HEK293 (cell line): ENCODE results near the gene RSBN1L.
A peak's percentile ranks its signal among the peaks of the same experiment; 100 is the strongest.

ENCODE experiments used
- CTCF ChIA-PET: fragments of 350-600 bp; formaldehyde crosslinking; extraction: SDS; loops from one replicate; lab custom pipeline; 2021; ENCODE audit warnings: antibody characterized with exemption; lab: Yijun Ruan, JAX
- POLR2A ChIA-PET: fragments of 300-600 bp; formaldehyde crosslinking; extraction: SDS; loops from one replicate; lab custom pipeline; 2020; ENCODE audit warnings: antibody characterized with exemption, inconsistent platforms; lab: Yijun Ruan, JAX
- H3K27ac ChIP-seq: fragments of 200-500 bp; sonication (Bioruptor generic); 2 replicates; pipeline ENCODE4 v1.5.1; 2014; ENCODE audit warnings: low read depth, low read length, control low read depth, inconsistent platforms; ENCODE audit errors: extremely low read depth
- H3K36me3 ChIP-seq, 2 experiments: fragments of 200-500 bp in 1 of 2; sonication (Bioruptor generic) in 1 of 2; 1 replicate in 1 of 2; 2 replicates in 1 of 2; pipeline ENCODE4 v1.5.1; 2014 to 2017; ENCODE audit warnings: inconsistent platforms in 2 of 2, low read length in 2 of 2; ENCODE audit not compliant: control insufficient read depth in 2 of 2, insufficient read depth in 1 of 2
- H3K4me1 ChIP-seq: fragments of 200-500 bp; sonication (Bioruptor generic); 2 replicates; pipeline ENCODE4 v1.5.1; 2014; ENCODE audit warnings: mild to moderate bottlenecking, low read length, inconsistent platforms; ENCODE audit not compliant: control insufficient read depth, insufficient read depth
- H3K4me3 ChIP-seq: 2 replicates; pipeline ENCODE4 v1.5.1; 2011; ENCODE audit warnings: low read depth, mild to moderate bottlenecking, control low read depth, low read length, moderate library complexity
- H3K9me3 ChIP-seq: fragments of 200-500 bp; sonication (Bioruptor generic); 2 replicates; pipeline ENCODE4 v1.5.1; 2014; ENCODE audit warnings: low read depth, low read length, inconsistent platforms; ENCODE audit not compliant: control insufficient read depth, insufficient read depth
- FEZF1 ChIP-seq: fragments of 450-650 bp; formaldehyde crosslinking; IDR thresholded peaks from 2 replicates; pipeline ENCODE4 v1.5.1; 2016; ENCODE audit warnings: missing biosample characterization, missing genetic modification characterization
- KLF1 ChIP-seq: fragments of 450-650 bp; formaldehyde crosslinking; IDR thresholded peaks from 2 replicates; pipeline ENCODE4 v1.5.1; 2016; ENCODE audit warnings: missing biosample characterization, missing genetic modification characterization
- SCRT1 ChIP-seq: fragments of 450-650 bp; formaldehyde crosslinking; IDR thresholded peaks from 2 replicates; pipeline ENCODE4 v1.5.1; 2016; ENCODE audit warnings: missing biosample characterization, missing genetic modification characterization, borderline replicate concordance
- SCRT2 ChIP-seq: fragments of 450-650 bp; formaldehyde crosslinking; IDR thresholded peaks from 2 replicates; pipeline ENCODE4 v1.5.1; 2016; ENCODE audit warnings: missing biosample characterization, missing genetic modification characterization
- WT1 ChIP-seq: fragments of 450-650 bp; formaldehyde crosslinking; IDR thresholded peaks from 2 replicates; pipeline ENCODE4 v1.5.1; 2016; ENCODE audit warnings: missing biosample characterization, missing genetic modification characterization
- ZBTB26 ChIP-seq: fragments of 450-650 bp; formaldehyde crosslinking; optimal IDR thresholded peaks from 2 replicates; pipeline ENCODE3; 2016; ENCODE audit warnings: missing biosample characterization, mild to moderate bottlenecking, missing genetic modification characterization
- ZBTB7A ChIP-seq: fragments of 450-650 bp; formaldehyde crosslinking; IDR thresholded peaks from 2 replicates; pipeline ENCODE4 v1.5.1; 2016; ENCODE audit warnings: low read depth, missing biosample characterization, missing genetic modification characterization
- ZNF24 ChIP-seq: fragments of 450-650 bp; formaldehyde crosslinking; IDR thresholded peaks from 2 replicates; pipeline ENCODE4 v1.5.1; 2016; ENCODE audit warnings: missing biosample characterization, missing genetic modification characterization
- ZNF416 ChIP-seq: fragments of 450-650 bp; formaldehyde crosslinking; IDR thresholded peaks from 2 replicates; pipeline ENCODE4 v1.5.1; 2016; ENCODE audit warnings: missing biosample characterization, missing genetic modification characterization
- ZNF426 ChIP-seq: fragments of 450-650 bp; formaldehyde crosslinking; IDR thresholded peaks from 2 replicates; pipeline ENCODE4 v1.5.1; 2017; ENCODE audit warnings: missing biosample characterization, missing genetic modification characterization, mild to moderate bottlenecking, inconsistent platforms, moderate library complexity
- ZNF623 ChIP-seq: fragments of 450-650 bp; formaldehyde crosslinking; IDR thresholded peaks from 2 replicates; pipeline ENCODE4 v1.5.1; 2016; ENCODE audit warnings: missing biosample characterization, missing genetic modification characterization
- ZNF654 ChIP-seq: fragments of 450-650 bp; formaldehyde crosslinking; IDR thresholded peaks from 2 replicates; pipeline ENCODE4 v1.5.1; 2016; ENCODE audit warnings: low read depth, missing biosample characterization, missing genetic modification characterization
- ZNF707 ChIP-seq: fragments of 450-650 bp; formaldehyde crosslinking; IDR thresholded peaks from 2 replicates; pipeline ENCODE4 v1.5.1; 2016; ENCODE audit warnings: missing biosample characterization, missing genetic modification characterization
- TF ChIP-seq, protein P1 (sequence below): fragments of 450-650 bp; formaldehyde crosslinking; IDR thresholded peaks from 2 replicates; pipeline ENCODE4 v1.5.1; 2016; ENCODE audit warnings: missing biosample characterization, missing genetic modification characterization

Gene RSBN1L

GRCh38 chr7:77685233-77685632, 11.0 kb upstream of the RSBN1L start:
- H3K4me3 ChIP-seq = no peak overlapping the region
- ChIA-PET CTCF (interaction anchor here (1.0 kb wide), 1 partner anchor 11 kb away, joined by 5 read pairs; the partner anchor contains the start of gene RSBN1L), POLR2A (no interaction called here)
- peaks cover 20% of the 10 kb centered on the region for H3K4me1 ChIP-seq
- TF ChIP-seq ZNF24 (tag by site-specific recombination) (no peak), FEZF1 (tag by site-specific recombination) (0 out of 2 replicates have a peak, but pooled peaks have one; percentile 15)
- no peaks in the 10 kb centered on the region for H3K9me3 ChIP-seq
- H3K36me3 ChIP-seq = peaks cover 8 to 18% of the 10 kb centered on the region in 2 experiments; a peak in 2 of 3 replicates
- H3K27ac ChIP-seq = no peak overlapping the region

- CTCF ChIA-PET = interaction anchor here (0.5 to 1.8 kb wide), 2 partner anchors 9 to 315 kb away, joined by 4 to 6 read pairs; partner anchors contain the start of gene RSBN1L
- POLR2A ChIA-PET = interaction anchor here (0.8 kb wide), 1 partner anchor 9 kb away, joined by 3 read pairs; the partner anchor contains the start of gene RSBN1L
- no peak overlapping the region for H3K4me3 ChIP-seq
- TF ChIP-seq ZNF707 = no peak
- TF ChIP-seq ZNF426 = no peak
- no peak for TF ChIP-seq ZBTB7A (tag by site-specific recombination)
- no peak overlapping the region for H3K27ac ChIP-seq
- H3K36me3 ChIP-seq = peaks cover 8 to 12% of the 10 kb centered on the region in 2 experiments; a peak in 2 of 3 replicates
- H3K9me3 ChIP-seq = no peaks in the 10 kb centered on the region
- H3K4me1 ChIP-seq = peaks cover 20% of the 10 kb centered on the region
These were observed 9.0 kb upstream of the RSBN1L start for GRCh38 chr7:77687100-77687746.

- ChIA-PET CTCF (interaction anchor here (0.5 to 1.8 kb wide), 3 partner anchors 8 to 314 kb away, joined by 4 to 6 read pairs (median 4); partner anchors contain the start of gene RSBN1L), POLR2A (interaction anchor here (0.8 kb wide), 1 partner anchor 8 kb away, joined by 3 read pairs; the partner anchor contains the start of gene RSBN1L)
- Histone ChIP-seq H3K9me3 (no peaks in the 10 kb centered on the region), H3K4me1 (peaks cover 20% of the 10 kb centered on the region), H3K4me3 (no peak overlapping the region), H3K27ac (no peak overlapping the region), H3K36me3 (peaks cover 8% of the 10 kb centered on the region in 2 experiments; a peak in 2 of 3 replicates)
- TF ChIP-seq ZNF623 (tag by site-specific recombination) (no peak), FEZF1 (tag by site-specific recombination) (peak; percentile 80)
These were observed 8.5 kb upstream of the RSBN1L start for GRCh38 chr7:77687747-77688144.

DNA sequence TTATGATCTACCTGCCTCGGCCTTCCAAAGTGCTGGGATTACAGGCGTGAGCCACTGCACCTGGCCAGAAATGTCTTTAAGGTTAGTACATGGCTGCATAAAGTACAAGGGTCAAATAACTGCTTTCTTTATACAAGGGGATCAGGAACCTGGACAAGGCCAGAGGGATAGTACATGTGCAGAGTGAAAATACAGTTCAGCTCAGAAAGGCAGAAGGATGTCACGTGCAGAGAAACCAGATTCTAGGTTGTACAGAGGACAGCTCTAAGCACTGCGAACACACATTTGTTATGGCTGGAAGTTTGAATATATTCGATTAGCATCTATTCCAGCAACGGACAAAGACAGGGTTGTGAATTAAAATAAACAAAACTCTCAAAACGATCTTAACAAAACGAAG, 6.0 kb upstream of the RSBN1L start:
- Histone ChIP-seq H3K9me3 (no peaks in the 10 kb centered on the region), H3K36me3 (no peaks in the 10 kb centered on the region; a peak in 1 of 3 replicates), H3K4me1 (peaks cover 15% of the 10 kb centered on the region), H3K4me3 (no peak overlapping the region), H3K27ac (0 out of 2 replicates have a peak overlapping the region, but pooled peaks have one; percentile 28)
- ChIA-PET CTCF (no interaction called here), POLR2A (interaction anchor here (0.6 kb wide), 1 partner anchor 288 kb away, joined by 3 read pairs; no protein-coding TSS in a partner anchor)
- no peak for TF ChIP-seq ZBTB26 (tag by site-specific recombination)
- no peak for TF ChIP-seq KLF1 (tag by site-specific recombination)
- TF ChIP-seq WT1 (tag by site-specific recombination) = no peak
- no peak for TF ChIP-seq ZNF654 (tag by site-specific recombination)
- TF ChIP-seq ZNF416 (tag by site-specific recombination) = no peak

DNA sequence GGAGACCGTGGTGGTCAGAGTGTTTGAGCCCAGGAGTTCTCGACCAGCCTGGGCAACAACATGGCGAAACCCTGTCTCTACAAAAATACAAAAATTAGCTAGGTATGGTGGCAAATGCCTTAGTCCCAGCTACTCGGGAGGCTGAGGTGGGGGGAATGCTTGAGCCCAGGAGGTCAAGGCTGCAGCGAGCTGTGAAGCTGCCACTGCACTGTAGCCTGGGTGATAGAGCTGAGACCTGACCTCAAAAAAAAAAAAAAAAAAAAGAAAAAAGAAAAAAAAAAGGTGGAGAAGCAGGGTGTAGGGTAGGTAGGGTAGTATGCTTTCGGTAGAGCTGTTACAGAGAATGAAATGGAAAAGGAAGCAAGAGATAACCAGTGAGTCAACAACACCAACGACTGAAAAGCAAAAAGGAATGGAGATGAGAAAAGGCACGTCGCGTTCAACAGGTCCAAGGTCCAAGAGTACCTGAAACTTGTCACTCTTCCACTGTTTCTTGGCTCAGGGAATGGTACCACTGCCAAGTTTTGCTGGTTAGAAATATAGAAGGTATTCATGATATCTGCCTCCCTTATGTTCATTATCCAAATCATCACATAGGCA, 4.3 kb upstream of the RSBN1L start:
- H3K27ac ChIP-seq = no peak overlapping the region
- H3K36me3 ChIP-seq = no peaks in the 10 kb centered on the region; a peak in 1 of 3 replicates
- CTCF ChIA-PET = interaction anchor here (1.2 kb wide), 1 partner anchor 40 kb away, joined by 4 read pairs; no protein-coding TSS in a partner anchor

More for the DNA sequence above, 4.3 kb upstream of the RSBN1L start:
- POLR2A ChIA-PET = interaction anchor here (0.6 to 0.7 kb wide), 2 partner anchors 10 to 20 kb away, joined by 3 to 9 read pairs; no protein-coding TSS in a partner anchor
- H3K4me1 ChIP-seq = peaks cover 7% of the 10 kb centered on the region
- TF ChIP-seq, protein P1, sequence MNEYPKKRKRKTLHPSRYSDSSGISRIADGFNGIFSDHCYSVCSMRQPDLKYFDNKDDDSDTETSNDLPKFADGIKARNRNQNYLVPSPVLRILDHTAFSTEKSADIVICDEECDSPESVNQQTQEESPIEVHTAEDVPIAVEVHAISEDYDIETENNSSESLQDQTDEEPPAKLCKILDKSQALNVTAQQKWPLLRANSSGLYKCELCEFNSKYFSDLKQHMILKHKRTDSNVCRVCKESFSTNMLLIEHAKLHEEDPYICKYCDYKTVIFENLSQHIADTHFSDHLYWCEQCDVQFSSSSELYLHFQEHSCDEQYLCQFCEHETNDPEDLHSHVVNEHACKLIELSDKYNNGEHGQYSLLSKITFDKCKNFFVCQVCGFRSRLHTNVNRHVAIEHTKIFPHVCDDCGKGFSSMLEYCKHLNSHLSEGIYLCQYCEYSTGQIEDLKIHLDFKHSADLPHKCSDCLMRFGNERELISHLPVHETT (tag by site-specific recombination) = no peak
- peak; percentile 57 for TF ChIP-seq SCRT2 (tag by site-specific recombination)
- 0 out of 2 replicates have a peak, but pooled peaks have one; percentile 71 for TF ChIP-seq SCRT1 (tag by site-specific recombination)
- no peak overlapping the region for H3K4me3 ChIP-seq
- H3K9me3 ChIP-seq = no peaks in the 10 kb centered on the region
